Activated CD8-positive, alpha-beta memory T cell treated with anti-CD3 and anti-CD28 coated beads for 48 hours (primary cell): ENCODE measurements around the gene PUS7L.

Source experiments
- DNase-seq, 3 experiments: peaks; one replicate each; pipeline ENCODE4 v3.0.0-alpha.2; 2020; ENCODE audit warnings: low read depth in 2 of 3, low spot score in 2 of 3

Gene PUS7L

DNA sequence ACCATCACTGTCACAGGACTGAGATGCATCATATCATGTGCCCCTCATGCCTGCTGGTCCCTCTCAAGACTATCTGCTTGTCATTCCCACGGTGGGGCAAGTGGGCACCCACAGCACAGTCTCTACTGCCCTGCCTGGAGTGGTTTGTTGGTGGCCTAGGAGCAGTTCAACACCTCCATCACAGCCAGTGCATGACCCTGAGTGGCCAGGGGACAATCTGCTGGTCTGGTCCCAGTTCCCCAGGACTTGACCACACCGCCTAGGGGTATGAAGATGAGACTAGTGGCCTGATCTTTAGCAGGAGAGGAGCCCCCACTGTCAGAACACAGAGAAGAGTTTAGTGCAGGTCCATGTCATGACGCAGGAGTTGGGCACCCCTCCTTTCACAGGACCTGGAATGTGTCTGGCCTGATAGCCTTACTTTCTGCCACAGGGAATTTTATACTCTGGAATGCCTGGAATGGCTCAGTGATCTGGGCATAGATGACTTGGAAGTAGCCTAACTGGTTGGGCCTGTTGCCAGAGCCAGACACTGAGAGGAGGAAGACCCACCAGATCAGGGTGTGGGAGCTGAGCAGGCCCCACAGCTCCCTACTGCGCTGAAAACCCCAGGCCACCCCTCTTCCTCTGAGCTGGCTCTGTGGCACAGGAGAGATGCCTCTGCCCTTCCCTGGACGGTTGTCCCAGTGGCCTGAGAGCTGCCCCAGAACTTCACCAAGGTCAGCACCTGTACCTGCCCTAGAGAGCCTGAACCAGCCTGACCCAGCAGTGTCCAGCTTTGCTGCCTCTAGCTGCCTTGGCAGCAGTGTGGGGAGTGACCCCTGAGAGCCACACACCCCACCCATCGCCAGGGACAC, 83.3 kb downstream of the PUS7L start:
- DNase-seq = no peak

DNA sequence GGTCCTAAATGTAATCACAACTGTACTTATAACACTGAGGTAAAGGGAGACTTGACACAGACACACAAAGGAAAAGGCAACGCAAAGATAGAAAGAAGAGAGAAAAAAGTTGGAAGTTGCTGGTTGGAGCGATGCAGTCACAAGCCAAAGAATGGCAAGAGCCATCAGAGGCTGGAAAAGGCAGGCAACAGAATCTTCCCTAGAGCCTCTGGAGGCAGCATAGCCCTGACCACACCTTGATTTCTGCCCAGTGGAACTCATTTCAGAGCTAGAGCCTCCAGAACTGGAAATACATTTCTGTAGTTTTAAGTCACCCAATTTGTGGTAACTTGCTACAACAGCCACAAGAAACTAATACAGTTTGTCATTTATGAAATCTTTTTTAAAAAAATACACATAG, 89.2 kb downstream of the PUS7L start:
- no peak for DNase-seq
